Gastroesophageal sphincter (tissue), 3 donors: Measurements from ENCODE around the gene STX1B.

Source experiments
- CTCF ChIP-seq, 4 experiments: fragments of 200-600 bp in 2 of 4; fragments of 450-650 bp in 2 of 4; sonication (generic) in 1 of 4; IDR thresholded peaks; one replicate each; pipeline ENCODE4 v1.5.1; 2017 to 2019; ENCODE audit warnings: antibody characterized with exemption in 4 of 4, mild to moderate bottlenecking in 2 of 4, moderate library complexity in 2 of 4
- POLR2A ChIP-seq, 2 donors: fragments of 450-650 bp; IDR thresholded peaks; one replicate each; pipeline ENCODE4 v1.6.1; 2017; ENCODE audit warnings: antibody characterized with exemption in 2 of 2, mild to moderate bottlenecking in 2 of 2, moderate library complexity in 1 of 2

GRCh38 chr16:30950516-30951065, 59.8 kb downstream of the STX1B start:
- TF ChIP-seq CTCF (IDR thresholded peaks at IDR 0.05) (no peak), POLR2A (IDR thresholded peaks at IDR 0.05) (no peak)
